HCT116 (cell line): ENCODE measurements around the gene CABP2.

Source experiments
- CBX3 ChIP-seq: IDR thresholded peaks from 2 replicates; pipeline ENCODE4 v1.6.1; 2012; ENCODE audit warnings: low read depth
- EZH2 ChIP-seq: fragments of 200-600 bp; sonication (generic); IDR thresholded peaks from 2 replicates; pipeline ENCODE4 v1.6.1; 2017; ENCODE audit warnings: antibody characterized with exemption, mixed run types
- POLR2A ChIP-seq: IDR thresholded peaks from 2 replicates; pipeline ENCODE4 v1.7.0; 2011; ENCODE audit warnings: borderline replicate concordance; ENCODE audit not compliant: insufficient read depth, insufficient read length; ENCODE audit errors: extremely low read depth
- POLR2AphosphoS5 ChIP-seq: IDR thresholded peaks from 2 replicates; pipeline ENCODE4 v1.6.1; 2011; ENCODE audit warnings: mild to moderate bottlenecking, low read depth, low read length, moderate library complexity
- RAD21 ChIP-seq: IDR thresholded peaks from 2 replicates; pipeline ENCODE4 v1.6.1; 2012; ENCODE audit warnings: low read depth, mild to moderate bottlenecking
- TF ChIP-seq, protein P1 (sequence below), 3 experiments: fragments of 200-600 bp in 1 of 3; sonication (generic) in 1 of 3; IDR thresholded peaks in 2 of 3; conservative IDR thresholded peaks in 1 of 3; 2 replicates each; pipeline ENCODE4 v1.5.1; 2012 to 2017; ENCODE audit warnings: low read depth in 2 of 3, low read length in 2 of 3, antibody characterized with exemption in 1 of 3, borderline replicate concordance in 1 of 3, control low read depth in 1 of 3, mild to moderate bottlenecking in 1 of 3, mixed read lengths in 1 of 3, mixed run types in 1 of 3, moderate library complexity in 1 of 3; ENCODE audit not compliant: insufficient read depth in 1 of 3

DNA sequence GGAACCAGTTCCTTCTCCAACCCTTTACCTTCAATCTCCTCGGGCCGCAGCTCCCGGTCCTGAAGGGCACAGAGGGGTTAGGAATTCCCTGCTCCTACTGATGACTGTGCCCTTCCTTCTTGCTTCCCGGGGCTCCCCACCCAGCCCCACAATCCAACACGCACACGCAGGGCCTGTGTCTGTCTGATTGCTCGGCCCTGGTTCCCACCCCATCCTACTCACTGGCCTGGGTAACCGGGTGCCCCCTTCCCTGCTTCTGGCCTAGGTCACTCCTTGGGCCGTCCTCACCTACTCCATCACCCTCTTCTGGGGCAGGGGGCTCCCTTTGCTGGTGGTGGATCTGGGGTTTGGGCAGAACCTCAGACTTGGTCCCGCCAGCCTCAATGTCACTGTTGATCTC is 1.3 kb downstream of the CABP2 start:
- TF ChIP-seq, protein P1, sequence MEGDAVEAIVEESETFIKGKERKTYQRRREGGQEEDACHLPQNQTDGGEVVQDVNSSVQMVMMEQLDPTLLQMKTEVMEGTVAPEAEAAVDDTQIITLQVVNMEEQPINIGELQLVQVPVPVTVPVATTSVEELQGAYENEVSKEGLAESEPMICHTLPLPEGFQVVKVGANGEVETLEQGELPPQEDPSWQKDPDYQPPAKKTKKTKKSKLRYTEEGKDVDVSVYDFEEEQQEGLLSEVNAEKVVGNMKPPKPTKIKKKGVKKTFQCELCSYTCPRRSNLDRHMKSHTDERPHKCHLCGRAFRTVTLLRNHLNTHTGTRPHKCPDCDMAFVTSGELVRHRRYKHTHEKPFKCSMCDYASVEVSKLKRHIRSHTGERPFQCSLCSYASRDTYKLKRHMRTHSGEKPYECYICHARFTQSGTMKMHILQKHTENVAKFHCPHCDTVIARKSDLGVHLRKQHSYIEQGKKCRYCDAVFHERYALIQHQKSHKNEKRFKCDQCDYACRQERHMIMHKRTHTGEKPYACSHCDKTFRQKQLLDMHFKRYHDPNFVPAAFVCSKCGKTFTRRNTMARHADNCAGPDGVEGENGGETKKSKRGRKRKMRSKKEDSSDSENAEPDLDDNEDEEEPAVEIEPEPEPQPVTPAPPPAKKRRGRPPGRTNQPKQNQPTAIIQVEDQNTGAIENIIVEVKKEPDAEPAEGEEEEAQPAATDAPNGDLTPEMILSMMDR (IDR thresholded peaks at IDR 0.05 in 2 of 3, conservative IDR thresholded peaks at IDR 0.05 in 1 of 3; ENCODE audit: borderline replicate concordance in 1 of 3, insufficient read depth in 1 of 3, low read depth in 2 of 3, low read length in 2 of 3) = no peak
- TF ChIP-seq CBX3 (no peak), POLR2A (no peak), RAD21 (no peak), POLR2AphosphoS5 (no peak), EZH2 (no peak)
